ENCODE results near the gene SLC17A3.

DNA sequence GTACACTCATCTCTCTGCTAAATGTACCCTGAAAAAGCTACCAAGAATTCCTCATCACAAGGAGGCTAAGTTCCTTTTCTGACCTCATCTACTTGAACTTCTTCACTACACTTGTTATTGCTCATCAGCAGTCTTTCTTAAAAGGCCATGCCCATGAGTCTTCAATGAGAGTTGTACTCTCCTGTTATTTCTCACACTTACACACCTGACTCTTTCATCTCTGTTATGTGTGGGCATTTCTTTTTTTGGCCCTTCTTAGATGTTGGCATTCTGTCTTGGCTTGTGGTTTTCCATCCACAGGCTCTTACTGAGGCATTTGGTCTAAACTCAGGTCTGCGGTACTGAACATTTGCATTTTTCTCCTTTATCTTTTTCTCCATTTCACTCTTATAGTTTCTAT lies 31.5 kb downstream of the SLC17A3 start:
- no peak for TF ChIP-seq POLR2A (IDR thresholded peaks at IDR 0.05; ENCODE audit: low read depth, low read length)
- TF ChIP-seq, protein P1, sequence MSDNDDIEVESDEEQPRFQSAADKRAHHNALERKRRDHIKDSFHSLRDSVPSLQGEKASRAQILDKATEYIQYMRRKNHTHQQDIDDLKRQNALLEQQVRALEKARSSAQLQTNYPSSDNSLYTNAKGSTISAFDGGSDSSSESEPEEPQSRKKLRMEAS (IDR thresholded peaks at IDR 0.05; ENCODE audit: insufficient read depth, insufficient read length) = no peak
